ENCODE measurements around the gene ZDHHC19.
"Not testable (repeated sequence)": the region's sequence is repeated elsewhere in the genome, so short reads cannot be mapped to it uniquely, and the experiment has no call there.

The ZDHHC19 gene

DNA sequence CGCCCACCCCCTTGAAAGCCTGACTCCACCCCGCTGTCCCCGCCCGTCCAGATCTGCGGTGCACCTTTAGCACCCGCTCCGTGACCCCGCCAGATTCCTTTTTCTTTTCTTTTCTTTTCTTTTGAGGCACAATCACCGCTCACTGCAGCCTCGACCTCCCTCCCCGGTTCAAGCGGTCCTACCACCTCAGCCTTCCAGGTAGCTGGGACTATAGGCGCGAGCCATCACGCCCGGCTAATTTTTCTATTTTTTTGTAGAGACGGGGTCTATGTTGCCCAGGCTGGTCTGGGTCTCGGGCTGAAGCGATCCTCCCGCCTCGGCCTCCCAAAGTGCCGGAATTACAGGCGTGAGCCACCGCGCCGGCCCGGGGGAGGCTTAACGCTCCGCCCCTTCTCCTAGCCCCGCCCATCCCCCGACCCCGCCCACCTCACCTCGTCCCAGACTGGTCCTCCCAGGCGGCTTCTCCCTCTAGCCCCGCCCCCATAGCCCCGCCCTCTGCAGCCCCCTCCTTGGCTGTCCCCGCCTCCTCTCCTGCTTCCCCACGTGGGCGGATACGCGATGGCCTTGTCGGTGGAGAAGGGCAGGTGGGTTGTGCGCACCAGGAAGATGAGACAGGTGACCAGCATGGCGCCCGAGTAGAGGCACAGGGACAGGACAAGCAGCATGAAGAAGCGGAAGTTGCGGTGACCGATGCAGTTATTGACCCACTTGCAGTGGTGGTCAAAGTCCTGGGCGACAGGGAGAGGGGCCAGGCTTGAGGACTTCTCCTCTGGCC, 3.2 kb downstream of the ZDHHC19 start:
- H3K4me1 Mint-ChIP-seq = peaks cover 28% of the 10 kb centered on the region
- TF ChIP-seq CTCF (IDR thresholded peaks at IDR 0.05) = no peak
- no peak overlapping the region for H3K27ac Mint-ChIP-seq
- H3K4me3 Mint-ChIP-seq = peak overlapping the region; percentile 67
- H3K36me3 Mint-ChIP-seq (ENCODE audit: low read depth) = peaks cover 5% of the 10 kb centered on the region
- peaks cover 48% of the 10 kb centered on the region for H3K27me3 Mint-ChIP-seq (ENCODE audit: low read depth, poor library complexity)
- H3K9me3 Mint-ChIP-seq = peaks cover 23% of the 10 kb centered on the region
- peak; percentile 64 for DNase-seq

DNA sequence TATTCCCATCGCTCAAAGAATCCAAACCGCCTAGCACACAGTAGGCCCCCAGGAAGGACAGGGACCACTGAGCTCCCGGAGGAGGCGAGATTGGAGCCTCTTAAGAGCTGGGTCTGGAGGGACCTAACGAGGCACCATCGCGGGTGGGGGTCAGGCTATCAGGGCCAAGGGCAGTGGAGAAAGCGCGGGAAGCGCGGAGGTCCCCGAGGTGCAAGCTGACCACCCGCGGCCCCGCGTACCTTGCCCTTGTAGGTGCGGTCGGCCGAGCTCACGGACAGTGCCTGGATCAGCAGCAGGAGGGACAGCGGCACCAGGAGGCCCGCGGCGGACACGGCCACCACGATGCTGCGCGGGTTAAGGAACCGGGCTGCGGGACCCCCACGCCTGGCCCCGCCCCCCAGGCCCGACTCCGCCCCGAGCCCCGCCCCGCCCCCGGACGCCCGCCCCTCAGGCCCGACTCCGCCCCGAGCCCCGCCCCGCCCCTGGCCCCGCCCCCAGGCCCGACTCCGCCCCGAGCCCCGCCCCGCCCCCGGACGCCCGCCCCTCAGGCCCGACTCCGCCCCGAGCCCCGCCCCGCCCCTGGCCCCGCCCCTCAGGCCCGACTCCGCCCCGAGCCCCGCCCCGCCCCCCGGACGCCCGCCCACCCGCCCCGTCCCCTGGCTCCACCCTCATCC, 3.9 kb downstream of the ZDHHC19 start:
- Mint-ChIP-seq H3K27me3 (ENCODE audit: low read depth, poor library complexity) (peaks cover 53% of the 10 kb centered on the region), H3K36me3 (ENCODE audit: low read depth) (peaks cover 5% of the 10 kb centered on the region), H3K9me3 (peaks cover 23% of the 10 kb centered on the region), H3K4me3 (peak overlapping the region; percentile 67), H3K27ac (no peak overlapping the region), H3K4me1 (peaks cover 21% of the 10 kb centered on the region)
- TF ChIP-seq CTCF (IDR thresholded peaks at IDR 0.05) = no peak
- peak; percentile 52 for DNase-seq

DNA sequence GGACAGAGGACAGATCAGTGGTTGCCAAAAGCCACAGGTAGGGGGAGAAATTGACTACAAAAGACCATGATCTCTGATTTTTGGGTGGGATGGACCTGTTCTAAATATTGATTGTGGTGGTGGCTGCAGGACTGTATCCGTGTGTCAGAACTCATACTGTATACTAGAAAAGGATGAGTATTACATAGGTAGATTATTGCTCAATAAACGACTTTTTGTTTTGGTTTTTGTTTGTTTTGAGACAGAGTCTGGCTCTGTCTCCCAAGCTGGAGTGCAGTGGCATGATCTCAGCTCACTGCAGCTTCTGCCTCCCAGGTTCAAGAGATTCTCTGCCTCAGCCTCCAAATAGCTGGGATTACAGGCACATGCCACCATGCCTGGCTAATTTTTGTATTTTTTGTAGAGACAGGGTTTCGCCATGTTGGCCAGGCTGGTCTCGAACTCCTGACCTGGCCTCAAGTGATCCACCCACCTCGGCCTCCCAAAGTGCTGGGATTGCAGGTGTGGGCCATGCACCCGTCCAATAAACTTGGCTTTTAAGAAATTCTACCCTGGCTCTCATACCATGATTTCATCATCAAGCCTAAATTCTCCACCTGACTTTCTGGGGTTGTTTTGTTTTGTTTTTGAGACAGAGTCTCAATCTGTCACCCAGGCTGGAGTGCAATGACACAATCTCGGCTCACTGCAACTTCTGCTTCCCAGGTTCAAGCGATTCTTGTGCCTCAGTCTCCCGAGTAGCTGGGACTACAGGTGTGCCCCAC, 5.6 kb downstream of the ZDHHC19 start:
- not testable (repeated sequence) for H3K36me3 Mint-ChIP-seq (ENCODE audit: low read depth); H3K4me3 Mint-ChIP-seq; H3K27ac Mint-ChIP-seq; DNase-seq
- Mint-ChIP-seq H3K4me1 (peaks cover 12% of the 10 kb centered on the region), H3K27me3 (ENCODE audit: low read depth, poor library complexity) (peaks cover 55% of the 10 kb centered on the region), H3K9me3 (peaks cover 23% of the 10 kb centered on the region)

- Mint-ChIP-seq H3K9me3 (peaks cover 23% of the 10 kb centered on the region), H3K36me3 (ENCODE audit: low read depth) (peaks cover 5% of the 10 kb centered on the region), H3K4me1 (no peaks in the 10 kb centered on the region), H3K27me3 (ENCODE audit: low read depth, poor library complexity) (peaks cover 55% of the 10 kb centered on the region), H3K27ac (no peak overlapping the region), H3K4me3 (no peak overlapping the region)
- TF ChIP-seq CTCF (IDR thresholded peaks at IDR 0.05) = no peak
- DNase-seq = no peak
Observed at GRCh38 chr3:196203846-196204245, 7.4 kb downstream of the ZDHHC19 start.

DNA sequence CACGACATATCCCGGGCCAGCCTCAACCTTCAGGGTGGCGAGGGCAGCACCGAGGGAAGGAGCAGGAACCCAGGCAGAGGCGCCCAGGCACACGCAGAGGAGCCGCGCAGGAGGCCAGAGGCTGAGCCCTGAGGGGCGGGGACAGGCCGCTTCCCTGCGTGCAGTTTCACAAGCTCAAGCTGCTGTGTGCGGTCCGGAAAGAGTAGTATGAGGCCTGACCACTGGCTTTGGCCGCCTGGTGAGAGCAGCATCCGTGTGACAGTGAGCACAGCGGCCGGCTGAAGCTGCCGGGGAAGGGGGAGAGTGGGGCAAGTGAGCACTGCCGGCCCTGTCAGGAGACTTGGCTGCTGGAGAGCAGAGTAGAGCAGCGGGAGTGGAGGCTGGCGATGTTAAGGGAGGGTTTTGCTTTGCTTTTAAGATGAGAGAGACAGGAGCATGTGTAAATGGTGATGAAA, 8.7 kb downstream of the ZDHHC19 start:
- Mint-ChIP-seq H3K36me3 (ENCODE audit: low read depth) (peaks cover 5% of the 10 kb centered on the region), H3K4me1 (no peaks in the 10 kb centered on the region), H3K27me3 (ENCODE audit: low read depth, poor library complexity) (peaks cover 47% of the 10 kb centered on the region), H3K4me3 (no peak overlapping the region), H3K27ac (no peak overlapping the region), H3K9me3 (peaks cover 18% of the 10 kb centered on the region)
- TF ChIP-seq CTCF (IDR thresholded peaks at IDR 0.05) = no peak
- DNase-seq = no peak

Data from nephron progenitor cell (in vitro differentiated cells).